ENCODE data around the gene AK4.
"Not testable (repeated sequence)": the region's sequence is repeated elsewhere in the genome, so short reads cannot be mapped to it uniquely, and the experiment has no call there.

DNA sequence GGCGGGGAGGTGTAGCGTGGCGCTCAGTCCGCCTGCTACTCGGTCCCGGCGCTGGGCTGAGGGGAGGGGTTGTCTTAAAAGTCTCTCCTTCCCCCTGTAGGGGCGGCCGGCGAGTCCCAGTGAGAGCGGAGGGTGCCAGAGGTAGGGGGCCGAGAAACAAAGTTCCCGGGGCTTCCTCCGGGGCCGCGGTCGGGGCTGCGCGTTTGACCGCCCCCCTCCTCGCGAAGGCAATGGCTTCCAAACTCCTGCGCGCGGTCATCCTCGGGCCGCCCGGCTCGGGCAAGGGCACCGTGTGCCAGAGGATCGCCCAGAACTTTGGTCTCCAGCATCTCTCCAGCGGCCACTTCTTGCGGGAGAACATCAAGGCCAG, at the start of gene AK4:
- TF ChIP-seq, protein P1, sequence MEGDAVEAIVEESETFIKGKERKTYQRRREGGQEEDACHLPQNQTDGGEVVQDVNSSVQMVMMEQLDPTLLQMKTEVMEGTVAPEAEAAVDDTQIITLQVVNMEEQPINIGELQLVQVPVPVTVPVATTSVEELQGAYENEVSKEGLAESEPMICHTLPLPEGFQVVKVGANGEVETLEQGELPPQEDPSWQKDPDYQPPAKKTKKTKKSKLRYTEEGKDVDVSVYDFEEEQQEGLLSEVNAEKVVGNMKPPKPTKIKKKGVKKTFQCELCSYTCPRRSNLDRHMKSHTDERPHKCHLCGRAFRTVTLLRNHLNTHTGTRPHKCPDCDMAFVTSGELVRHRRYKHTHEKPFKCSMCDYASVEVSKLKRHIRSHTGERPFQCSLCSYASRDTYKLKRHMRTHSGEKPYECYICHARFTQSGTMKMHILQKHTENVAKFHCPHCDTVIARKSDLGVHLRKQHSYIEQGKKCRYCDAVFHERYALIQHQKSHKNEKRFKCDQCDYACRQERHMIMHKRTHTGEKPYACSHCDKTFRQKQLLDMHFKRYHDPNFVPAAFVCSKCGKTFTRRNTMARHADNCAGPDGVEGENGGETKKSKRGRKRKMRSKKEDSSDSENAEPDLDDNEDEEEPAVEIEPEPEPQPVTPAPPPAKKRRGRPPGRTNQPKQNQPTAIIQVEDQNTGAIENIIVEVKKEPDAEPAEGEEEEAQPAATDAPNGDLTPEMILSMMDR (IDR thresholded peaks at IDR 0.05; ENCODE audit: low read depth, low read length): not testable (repeated sequence)
- TF ChIP-seq, protein P2, sequence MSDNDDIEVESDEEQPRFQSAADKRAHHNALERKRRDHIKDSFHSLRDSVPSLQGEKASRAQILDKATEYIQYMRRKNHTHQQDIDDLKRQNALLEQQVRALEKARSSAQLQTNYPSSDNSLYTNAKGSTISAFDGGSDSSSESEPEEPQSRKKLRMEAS (IDR thresholded peaks at IDR 0.05; ENCODE audit: low read depth, low read length): not testable (repeated sequence)
- not testable (repeated sequence) for TF ChIP-seq POLR2A (IDR thresholded peaks at IDR 0.05; ENCODE audit: extremely low read depth, insufficient read length)

Measured in NB4 (cell line).